ENCODE measurements around the gene AARSD1.

AARSD1 gene

DNA sequence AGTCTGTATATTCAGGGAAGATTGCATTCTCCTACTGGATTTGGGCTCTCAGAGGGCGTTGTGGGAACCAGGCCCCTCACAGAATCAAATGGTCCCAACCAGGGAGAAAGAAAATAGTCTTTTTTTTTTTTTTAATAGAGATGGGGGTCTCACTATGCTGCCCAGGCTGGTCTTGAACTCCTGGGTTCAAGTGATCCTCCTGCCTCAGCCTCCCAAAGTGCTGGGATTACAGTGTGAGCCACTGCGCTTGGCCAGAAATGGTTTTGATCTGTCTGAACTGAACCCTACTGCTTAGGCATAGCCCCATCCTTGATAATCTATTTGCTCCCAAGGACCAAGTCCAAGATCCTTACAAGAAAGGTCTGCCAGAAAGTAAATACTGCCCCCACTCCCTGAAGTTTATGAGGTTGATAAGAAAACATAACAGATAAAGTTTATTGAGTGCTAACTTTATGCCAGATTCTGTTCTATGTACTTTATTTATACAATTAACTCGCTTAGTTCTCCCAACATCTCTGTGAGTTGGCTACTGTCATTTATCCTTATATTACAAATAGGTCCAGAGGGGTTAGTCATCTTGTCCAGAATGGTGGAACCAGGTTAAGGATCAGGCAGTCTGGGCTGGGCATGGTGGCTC is 50.2 kb downstream of the AARSD1 start:
- Histone ChIP-seq H3K9me3 (ENCODE audit: insufficient read depth, low read depth, low read length) (no peaks in the 10 kb centered on the region), H3K4me3 (ENCODE audit: low read length) (no peak overlapping the region), H3K4me1 (ENCODE audit: insufficient read depth, low read length) (peaks cover 4% of the 10 kb centered on the region; the same call in 1 of the 2 replicates), H3K27ac (ENCODE audit: low read length) (no peak overlapping the region), H3K36me3 (ENCODE audit: insufficient read depth, low read depth, low read length) (no peaks in the 10 kb centered on the region), H3K9ac (ENCODE audit: low read depth, low read length) (no peak overlapping the region), H3K27me3 (ENCODE audit: insufficient read depth, low read length) (no peaks in the 10 kb centered on the region)

DNA sequence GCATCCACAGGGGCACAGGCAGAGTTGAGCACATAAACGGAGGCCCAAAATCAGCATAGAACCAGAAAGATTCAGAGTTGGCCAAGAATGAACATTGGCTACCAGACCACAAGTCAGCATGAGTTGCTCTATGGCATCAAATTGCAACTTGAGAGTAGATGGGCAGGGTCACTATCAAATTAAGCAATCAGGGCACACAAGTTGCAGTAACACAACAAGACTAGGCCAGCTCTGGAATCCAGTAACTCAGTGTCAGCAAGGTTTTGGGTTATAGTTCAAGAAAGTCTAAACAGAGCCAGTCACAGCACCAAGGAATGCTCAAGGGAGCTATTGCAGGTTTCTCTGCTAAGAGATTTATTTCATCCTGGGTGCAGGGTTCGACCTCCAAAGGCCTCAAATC is 50.7 kb downstream of the AARSD1 start:
- H3K27me3 ChIP-seq (ENCODE audit: insufficient read depth, low read length) = no peaks in the 10 kb centered on the region
- no peaks in the 10 kb centered on the region for H3K9me3 ChIP-seq (ENCODE audit: insufficient read depth, low read depth, low read length)
- no peak overlapping the region for H3K9ac ChIP-seq (ENCODE audit: low read depth, low read length)
- no peak overlapping the region for H3K27ac ChIP-seq (ENCODE audit: low read length)
- H3K36me3 ChIP-seq (ENCODE audit: insufficient read depth, low read depth, low read length) = no peaks in the 10 kb centered on the region
- no peak overlapping the region for H3K4me3 ChIP-seq (ENCODE audit: low read length)
- peaks cover 4% of the 10 kb centered on the region; the same call in 1 of the 2 replicates for H3K4me1 ChIP-seq (ENCODE audit: insufficient read depth, low read length)

DNA sequence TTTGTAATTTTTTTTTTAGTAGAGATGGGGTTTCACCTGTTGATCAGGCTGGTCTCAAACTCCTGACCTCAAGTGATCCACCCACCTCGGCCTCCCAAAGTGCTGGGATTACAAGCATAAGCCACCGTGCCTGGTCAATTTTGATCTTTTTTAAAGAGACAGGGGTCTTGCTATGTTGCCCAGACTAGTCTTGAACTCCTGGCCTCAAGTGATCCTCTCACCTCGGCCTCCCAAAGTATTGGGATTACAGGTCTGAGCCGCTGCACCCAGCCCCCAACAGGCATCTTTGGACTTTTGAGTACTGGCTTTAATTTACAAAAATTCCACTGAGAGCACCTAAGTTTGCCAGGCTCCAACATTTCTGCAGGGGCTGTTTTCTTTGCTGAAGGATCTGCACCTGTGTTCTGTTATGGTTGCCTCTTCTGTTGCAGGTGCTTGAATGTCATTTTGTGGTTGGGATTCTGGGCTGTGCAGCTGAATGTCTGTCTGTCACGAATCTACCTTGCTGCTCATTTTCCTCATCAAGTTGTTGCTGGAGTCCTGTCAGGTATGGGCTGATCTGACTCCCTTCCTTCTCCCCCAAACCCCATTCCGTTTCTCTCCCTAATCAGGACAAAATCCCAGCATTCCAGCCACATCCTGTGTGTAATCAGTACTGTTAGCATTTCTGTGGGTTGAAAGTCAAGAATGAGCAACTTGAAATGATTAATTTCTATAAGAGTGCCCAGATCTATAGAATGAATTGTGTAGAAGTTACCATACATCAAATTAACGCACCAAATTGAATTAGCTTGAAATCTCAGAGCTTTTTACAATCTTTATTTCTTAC is 55.2 kb downstream of the AARSD1 start:
- Histone ChIP-seq H3K27me3 (ENCODE audit: insufficient read depth, low read length) (no peaks in the 10 kb centered on the region), H3K36me3 (ENCODE audit: insufficient read depth, low read depth, low read length) (no peaks in the 10 kb centered on the region), H3K4me3 (ENCODE audit: low read length) (no peak overlapping the region), H3K27ac (ENCODE audit: low read length) (no peak overlapping the region), H3K9me3 (ENCODE audit: insufficient read depth, low read depth, low read length) (no peaks in the 10 kb centered on the region), H3K9ac (ENCODE audit: low read depth, low read length) (no peak overlapping the region), H3K4me1 (ENCODE audit: insufficient read depth, low read length) (no peaks in the 10 kb centered on the region)

GRCh38 chr17:42906772-42907446 is 57.3 kb downstream of the AARSD1 start:
- no peak overlapping the region for H3K27ac ChIP-seq (ENCODE audit: low read length)
- H3K36me3 ChIP-seq (ENCODE audit: insufficient read depth, low read depth, low read length) = no peaks in the 10 kb centered on the region
- H3K9me3 ChIP-seq (ENCODE audit: insufficient read depth, low read depth, low read length) = no peaks in the 10 kb centered on the region
- no peak overlapping the region for H3K9ac ChIP-seq (ENCODE audit: low read depth, low read length)
- no peaks in the 10 kb centered on the region for H3K27me3 ChIP-seq (ENCODE audit: insufficient read depth, low read length)
- H3K4me3 ChIP-seq (ENCODE audit: low read length) = no peak overlapping the region
- H3K4me1 ChIP-seq (ENCODE audit: insufficient read depth, low read length) = no peaks in the 10 kb centered on the region

DNA sequence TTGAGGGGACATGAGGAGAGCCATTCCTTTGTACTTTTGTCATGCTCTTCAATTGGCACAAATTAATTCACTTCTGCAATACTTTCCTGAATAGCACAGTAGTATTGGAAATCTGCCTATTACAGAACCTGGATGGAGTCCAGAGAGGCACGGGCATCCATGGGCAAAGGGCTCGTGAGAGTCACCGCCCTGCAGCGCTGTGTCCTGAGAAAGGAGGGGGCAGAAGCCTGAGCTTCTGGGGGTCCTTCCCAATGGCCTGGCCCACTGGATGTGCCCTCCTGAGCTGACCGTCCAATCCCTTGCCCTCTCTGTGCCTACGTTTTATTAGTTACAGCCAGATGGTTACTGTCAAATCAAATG is 60.2 kb downstream of the AARSD1 start:
- no peaks in the 10 kb centered on the region for H3K4me1 ChIP-seq (ENCODE audit: insufficient read depth, low read length)
- no peaks in the 10 kb centered on the region for H3K27me3 ChIP-seq (ENCODE audit: insufficient read depth, low read length)
- H3K27ac ChIP-seq (ENCODE audit: low read length) = no peak overlapping the region
- no peak overlapping the region for H3K4me3 ChIP-seq (ENCODE audit: low read length)
- no peak overlapping the region for H3K9ac ChIP-seq (ENCODE audit: low read depth, low read length)
- no peaks in the 10 kb centered on the region for H3K36me3 ChIP-seq (ENCODE audit: insufficient read depth, low read depth, low read length)
- no peaks in the 10 kb centered on the region for H3K9me3 ChIP-seq (ENCODE audit: insufficient read depth, low read depth, low read length)

DNA sequence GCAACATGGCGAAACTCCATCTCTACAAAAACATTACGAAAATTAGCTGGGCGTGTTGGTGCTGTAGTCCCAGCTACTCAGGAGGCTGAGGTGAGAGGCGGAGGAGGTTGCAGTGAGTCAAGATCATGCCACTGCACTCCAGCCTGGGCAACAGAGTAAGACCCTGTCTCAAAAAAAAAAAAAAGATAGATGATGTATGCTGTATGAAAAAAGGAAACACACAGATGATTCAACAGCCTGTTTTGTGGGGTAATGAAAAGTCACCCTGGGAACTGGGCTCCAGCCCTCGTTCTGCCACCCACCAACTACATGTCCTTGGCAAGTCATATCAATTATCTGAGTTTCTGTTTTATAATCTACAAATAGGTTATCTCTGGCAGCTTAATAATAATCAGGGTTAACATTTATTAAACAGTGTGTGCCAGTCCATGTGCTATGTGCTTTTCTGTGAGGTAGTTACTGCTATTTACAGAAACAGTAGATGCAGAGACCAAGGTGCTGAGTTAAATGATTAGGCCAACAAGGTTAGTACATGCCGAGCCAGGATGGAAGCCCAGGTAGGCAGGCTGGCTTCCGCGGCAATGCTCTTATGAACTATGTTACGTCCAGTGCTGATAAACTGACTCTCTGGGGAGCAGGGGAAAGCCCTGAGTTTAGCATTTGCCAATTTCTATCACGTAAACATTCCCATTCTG is 62.6 kb downstream of the AARSD1 start:
- Histone ChIP-seq H3K27ac (ENCODE audit: low read length) (no peak overlapping the region), H3K9me3 (ENCODE audit: insufficient read depth, low read depth, low read length) (no peaks in the 10 kb centered on the region), H3K4me1 (ENCODE audit: insufficient read depth, low read length) (no peaks in the 10 kb centered on the region), H3K4me3 (ENCODE audit: low read length) (no peak overlapping the region), H3K27me3 (ENCODE audit: insufficient read depth, low read length) (no peaks in the 10 kb centered on the region), H3K36me3 (ENCODE audit: insufficient read depth, low read depth, low read length) (no peaks in the 10 kb centered on the region), H3K9ac (ENCODE audit: low read depth, low read length) (no peak overlapping the region)
